ENCODE data around the gene CALML5.

DNA sequence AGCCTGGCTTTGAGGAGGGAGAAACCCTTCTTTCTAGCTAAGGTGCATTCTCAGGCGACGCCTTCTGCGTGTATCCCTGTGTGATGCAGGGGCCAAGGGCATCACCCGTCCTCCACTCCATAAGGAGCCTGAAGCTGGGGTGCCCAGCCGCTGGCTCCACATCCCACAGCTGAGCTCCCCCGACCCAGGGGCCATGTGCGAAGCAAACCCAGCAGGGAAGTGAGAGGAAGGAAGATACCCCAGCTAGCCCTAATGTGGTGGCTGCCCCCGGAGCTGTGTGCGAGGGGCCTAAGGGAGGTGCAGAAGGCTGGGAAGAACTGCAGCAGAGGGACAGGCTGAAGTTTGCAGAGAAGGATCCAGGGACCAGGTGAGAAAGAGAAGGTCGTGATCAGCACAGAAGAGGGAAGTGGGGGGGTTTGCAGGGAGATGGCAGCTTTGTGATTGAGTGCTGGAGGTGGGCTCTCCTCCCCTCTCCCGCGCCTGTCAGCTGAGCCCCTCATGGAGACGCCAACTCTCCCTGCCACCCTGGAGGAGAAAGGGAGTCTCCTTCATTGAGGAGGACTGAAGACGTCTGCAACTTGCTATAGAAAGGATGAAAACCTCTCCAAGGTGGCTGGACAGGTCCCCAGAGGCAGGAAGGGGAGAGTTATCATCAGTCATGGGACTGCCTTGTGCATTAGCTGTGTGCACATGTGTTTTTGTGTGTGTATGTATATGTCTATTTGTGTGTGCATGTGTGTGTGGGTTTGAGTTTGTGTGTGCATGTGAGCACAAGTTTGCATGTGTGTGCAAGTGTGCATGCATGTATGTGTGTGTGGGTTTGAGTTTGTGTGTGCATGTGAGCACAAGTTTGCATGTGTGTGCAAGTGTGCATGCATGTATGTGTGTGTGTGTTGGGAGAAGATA, 3.5 kb upstream of the CALML5 start:
- TF ChIP-seq, protein P1, sequence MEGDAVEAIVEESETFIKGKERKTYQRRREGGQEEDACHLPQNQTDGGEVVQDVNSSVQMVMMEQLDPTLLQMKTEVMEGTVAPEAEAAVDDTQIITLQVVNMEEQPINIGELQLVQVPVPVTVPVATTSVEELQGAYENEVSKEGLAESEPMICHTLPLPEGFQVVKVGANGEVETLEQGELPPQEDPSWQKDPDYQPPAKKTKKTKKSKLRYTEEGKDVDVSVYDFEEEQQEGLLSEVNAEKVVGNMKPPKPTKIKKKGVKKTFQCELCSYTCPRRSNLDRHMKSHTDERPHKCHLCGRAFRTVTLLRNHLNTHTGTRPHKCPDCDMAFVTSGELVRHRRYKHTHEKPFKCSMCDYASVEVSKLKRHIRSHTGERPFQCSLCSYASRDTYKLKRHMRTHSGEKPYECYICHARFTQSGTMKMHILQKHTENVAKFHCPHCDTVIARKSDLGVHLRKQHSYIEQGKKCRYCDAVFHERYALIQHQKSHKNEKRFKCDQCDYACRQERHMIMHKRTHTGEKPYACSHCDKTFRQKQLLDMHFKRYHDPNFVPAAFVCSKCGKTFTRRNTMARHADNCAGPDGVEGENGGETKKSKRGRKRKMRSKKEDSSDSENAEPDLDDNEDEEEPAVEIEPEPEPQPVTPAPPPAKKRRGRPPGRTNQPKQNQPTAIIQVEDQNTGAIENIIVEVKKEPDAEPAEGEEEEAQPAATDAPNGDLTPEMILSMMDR (IDR thresholded peaks at IDR 0.05): no peak
- no peak for TF ChIP-seq EP300 (IDR thresholded peaks at IDR 0.05)

Data from stomach (tissue), 4 donors.